Renal pelvis (tissue), 12 donors: ENCODE data around the gene SLC26A2. TPM values are rescaled to one million over a fixed set of nuclear protein-coding genes. Genes with fewer than 3 reads are reported as not detected.
A peak's percentile ranks its signal among the peaks of the same experiment; 100 is the strongest.

Experiments
- DNase-seq: peaks from one replicate; pipeline ENCODE4 v3.0.0-alpha.2; 2013
- long read RNA-seq, 16 experiments: transcript quantifications; one replicate each; lab custom pipeline, GENCODE V29; 2026
- polyA plus RNA-seq, 3 donors: library from polyadenylated mRNA; unstranded; fragments of 120-200 nt; gene quantifications; one replicate each; pipeline ENCODE4 v1.2.1, GENCODE V29; 2013; ENCODE audit not compliant: insufficient read length in 3 of 3

Gene SLC26A2
- polyA plus RNA-seq = 10 to 100 TPM; 16.8 to 20.3 (median 17.2) TPM
- long read RNA-seq, donor 1, full-length matches to known transcripts = 1 of 1 reads
- long read RNA-seq, donor 1, partial matches to known transcripts = 0 of 1 reads
- long read RNA-seq, donor 1, other reads (novel, unspliced or antisense) = 0 of 1 reads
- long read RNA-seq, donor 2 = 0 reads
- long read RNA-seq, donor 3, full-length matches to known transcripts = 2 of 2 reads
- long read RNA-seq, donor 3, partial matches to known transcripts = 0 of 2 reads
- long read RNA-seq, donor 3, other reads (novel, unspliced or antisense) = 0 of 2 reads
- long read RNA-seq, donor 4 = 0 reads
- long read RNA-seq, donor 5, full-length matches to known transcripts = 2 of 2 reads
- long read RNA-seq, donor 5, partial matches to known transcripts = 0 of 2 reads
- long read RNA-seq, donor 5, other reads (novel, unspliced or antisense) = 0 of 2 reads
- long read RNA-seq, donor 6, full-length matches to known transcripts = 5 of 5 reads
- long read RNA-seq, donor 6, partial matches to known transcripts = 0 of 5 reads
- long read RNA-seq, donor 6, other reads (novel, unspliced or antisense) = 0 of 5 reads
- long read RNA-seq, donor 7, full-length matches to known transcripts = 1 of 1 reads
- long read RNA-seq, donor 7, partial matches to known transcripts = 0 of 1 reads
- long read RNA-seq, donor 7, other reads (novel, unspliced or antisense) = 0 of 1 reads
- long read RNA-seq, donor 8, full-length matches to known transcripts = 1 of 1 reads
- long read RNA-seq, donor 8, partial matches to known transcripts = 0 of 1 reads
- long read RNA-seq, donor 8, other reads (novel, unspliced or antisense) = 0 of 1 reads
- long read RNA-seq, donor 9, full-length matches to known transcripts = 4 of 4 reads
- long read RNA-seq, donor 9, partial matches to known transcripts = 0 of 4 reads
- long read RNA-seq, donor 9, other reads (novel, unspliced or antisense) = 0 of 4 reads
- long read RNA-seq, donor 10, full-length matches to known transcripts = 2 of 2 reads
- long read RNA-seq, donor 10, partial matches to known transcripts = 0 of 2 reads
- long read RNA-seq, donor 10, other reads (novel, unspliced or antisense) = 0 of 2 reads
- long read RNA-seq, donor 11, full-length matches to known transcripts = 1 of 1 reads
- long read RNA-seq, donor 11, partial matches to known transcripts = 0 of 1 reads
- long read RNA-seq, donor 11, other reads (novel, unspliced or antisense) = 0 of 1 reads
- long read RNA-seq, donor 12, full-length matches to known transcripts = 3 of 3 reads
- long read RNA-seq, donor 12, partial matches to known transcripts = 0 of 3 reads
- long read RNA-seq, donor 12, other reads (novel, unspliced or antisense) = 0 of 3 reads
- long read RNA-seq, donor 13, full-length matches to known transcripts = 2 of 2 reads
- long read RNA-seq, donor 13, partial matches to known transcripts = 0 of 2 reads
- long read RNA-seq, donor 13, other reads (novel, unspliced or antisense) = 0 of 2 reads
- long read RNA-seq, donor 14, full-length matches to known transcripts = 8 of 8 reads
- long read RNA-seq, donor 14, partial matches to known transcripts = 0 of 8 reads
- long read RNA-seq, donor 14, other reads (novel, unspliced or antisense) = 0 of 8 reads
- long read RNA-seq, donor 15, full-length matches to known transcripts = 6 of 6 reads
- long read RNA-seq, donor 15, partial matches to known transcripts = 0 of 6 reads
- long read RNA-seq, donor 15, other reads (novel, unspliced or antisense) = 0 of 6 reads
- long read RNA-seq, donor 16, full-length matches to known transcripts = 2 of 2 reads
- long read RNA-seq, donor 16, partial matches to known transcripts = 0 of 2 reads
- long read RNA-seq, donor 16, other reads (novel, unspliced or antisense) = 0 of 2 reads

DNA sequence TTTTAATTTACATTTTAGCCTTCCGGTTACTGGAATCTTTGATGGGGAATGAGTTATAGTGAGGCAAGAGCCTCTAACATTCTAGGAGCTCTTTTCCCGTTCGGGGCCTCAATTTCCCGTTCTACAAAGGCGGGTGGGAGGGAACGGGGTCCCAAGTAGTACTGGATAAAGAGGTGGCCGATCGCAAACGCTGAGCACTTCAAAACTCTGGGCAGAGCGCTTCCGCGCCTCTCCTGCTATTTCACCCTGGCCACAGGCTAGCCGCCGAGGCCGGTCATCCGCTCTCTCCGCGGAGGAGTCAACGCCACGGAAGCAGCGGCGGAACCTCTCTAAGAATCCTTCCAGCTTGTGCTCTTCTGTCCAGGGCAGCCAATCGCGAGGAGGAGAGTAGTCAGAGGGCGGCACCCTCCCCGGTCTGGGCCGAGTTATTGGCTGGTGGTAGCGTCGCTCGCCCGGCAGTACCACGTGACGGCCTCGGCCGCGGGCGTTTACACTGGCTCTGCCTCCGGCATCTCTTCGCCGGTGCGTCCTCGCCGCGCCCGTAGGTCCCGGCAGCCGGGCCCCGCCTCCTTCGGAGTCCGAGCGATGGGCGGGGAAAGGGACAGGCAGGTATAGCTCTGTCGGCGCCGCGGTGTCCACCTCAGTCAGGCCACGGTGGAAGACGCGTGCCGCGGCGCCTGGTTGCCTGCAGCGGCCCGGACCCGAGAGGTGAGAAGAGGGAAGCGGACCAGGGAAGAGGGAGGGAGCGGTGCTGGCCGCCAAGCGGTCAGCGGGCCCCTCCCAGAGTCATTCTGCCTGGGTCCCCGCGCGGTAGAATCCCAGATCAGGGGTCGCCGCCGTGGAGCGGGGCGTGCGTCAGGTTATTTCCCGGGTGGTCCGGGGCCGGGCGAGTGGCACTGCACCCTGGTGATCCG, at the start of gene SLC26A2:
Gene SLC26A2 (plus strand): TSS at position 487 of the 914 bp plus-strand sequence. CDS start 16,895 bp downstream, outside the sequence.
- peak; percentile 96 for DNase-seq

DNA sequence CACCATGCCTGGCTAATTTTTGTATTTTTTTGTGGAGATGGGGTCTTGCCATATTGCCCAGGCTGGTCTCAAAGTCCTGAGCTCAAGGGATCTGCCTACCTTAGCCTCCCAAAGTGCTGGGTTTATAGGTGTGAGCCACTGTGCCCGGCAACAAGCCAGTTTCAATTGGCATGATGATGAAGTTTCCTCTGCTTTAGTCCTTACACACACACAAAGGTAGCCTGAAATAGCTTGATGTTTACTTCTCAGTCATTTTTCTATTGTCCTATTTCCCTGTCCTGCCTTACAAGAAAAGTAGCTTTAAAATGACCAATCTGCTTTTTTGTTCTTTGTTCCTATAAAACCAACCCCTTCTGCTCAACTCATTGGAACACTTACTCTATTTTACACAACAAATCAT, 49.5 kb upstream of the SLC26A2 start:
- no peak for DNase-seq

DNA sequence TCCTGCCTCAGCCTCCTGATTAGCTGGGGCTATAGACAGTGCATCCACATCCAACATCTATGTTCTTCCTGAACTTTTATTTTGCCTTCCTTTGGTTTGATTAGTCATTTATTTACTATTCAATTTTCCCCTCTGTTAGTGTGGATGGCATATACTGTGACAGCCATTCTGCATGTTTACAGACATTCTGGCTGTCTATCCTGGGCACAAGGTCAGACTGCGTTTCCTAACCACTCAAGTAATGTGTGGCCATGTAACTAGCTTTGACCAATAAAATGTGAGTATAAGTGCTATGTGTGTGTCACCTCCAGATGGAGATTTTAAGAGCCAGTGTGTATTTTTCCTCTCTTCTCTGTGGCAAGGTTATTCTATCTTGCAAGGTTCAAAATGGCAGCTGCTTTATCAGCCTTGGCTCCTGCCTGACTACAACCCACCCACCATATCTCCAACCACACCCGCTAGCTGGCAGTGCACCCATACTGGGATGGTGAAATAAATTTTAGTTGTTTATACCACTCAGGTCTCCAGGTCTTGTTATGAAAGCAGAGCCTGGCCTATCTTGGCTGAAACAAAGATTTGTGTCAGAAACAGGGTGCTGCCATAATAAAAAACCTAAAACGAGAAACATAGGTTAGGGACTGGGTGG, 48.2 kb upstream of the SLC26A2 start:
- DNase-seq = no peak

DNA sequence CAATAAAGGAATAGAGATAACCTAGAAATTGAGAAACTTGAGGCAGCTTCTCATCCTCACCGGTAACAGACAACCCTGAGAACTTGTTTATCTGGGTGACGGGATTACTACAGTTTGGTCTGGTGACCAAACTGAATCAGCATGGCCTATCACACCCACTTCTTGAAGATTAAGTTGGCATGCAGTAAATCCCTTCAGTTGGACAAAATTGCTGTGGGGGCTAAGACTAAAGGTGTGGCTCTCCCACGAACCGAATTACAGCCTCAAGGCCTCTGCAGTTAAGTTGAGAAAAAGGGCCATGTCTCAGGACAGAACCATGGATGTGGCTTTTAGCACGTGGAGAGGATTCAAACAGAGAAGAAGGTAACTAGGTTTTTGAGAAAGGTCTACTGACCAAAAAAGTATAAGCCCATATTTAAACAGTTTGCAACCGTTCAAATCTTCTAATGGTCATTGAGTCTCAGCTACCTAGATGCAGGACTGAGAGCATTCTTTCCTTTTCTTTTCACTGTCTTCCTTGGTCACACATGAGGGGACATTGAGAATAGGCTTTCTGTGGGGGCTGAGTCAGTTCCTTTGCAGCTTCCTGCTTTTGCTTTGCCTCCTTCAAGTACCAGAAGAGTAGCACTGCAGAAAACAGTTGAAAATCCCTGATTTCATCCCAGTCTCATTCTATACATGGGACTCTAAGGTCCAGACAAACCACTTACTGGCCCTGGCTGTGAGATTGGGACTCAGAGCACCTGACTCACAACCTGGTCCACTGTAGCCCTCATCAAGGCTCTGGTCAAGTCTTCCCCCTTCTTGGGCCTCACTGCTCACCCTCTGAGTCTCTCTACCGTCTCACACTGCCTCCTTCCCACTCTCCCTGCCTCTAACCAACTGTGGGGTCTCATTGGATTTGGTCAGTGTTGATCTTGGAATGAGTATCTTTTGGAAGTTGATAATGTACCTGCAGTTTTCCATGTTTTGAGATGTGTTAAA, 46.8 kb upstream of the SLC26A2 start:
- no peak for DNase-seq

DNA sequence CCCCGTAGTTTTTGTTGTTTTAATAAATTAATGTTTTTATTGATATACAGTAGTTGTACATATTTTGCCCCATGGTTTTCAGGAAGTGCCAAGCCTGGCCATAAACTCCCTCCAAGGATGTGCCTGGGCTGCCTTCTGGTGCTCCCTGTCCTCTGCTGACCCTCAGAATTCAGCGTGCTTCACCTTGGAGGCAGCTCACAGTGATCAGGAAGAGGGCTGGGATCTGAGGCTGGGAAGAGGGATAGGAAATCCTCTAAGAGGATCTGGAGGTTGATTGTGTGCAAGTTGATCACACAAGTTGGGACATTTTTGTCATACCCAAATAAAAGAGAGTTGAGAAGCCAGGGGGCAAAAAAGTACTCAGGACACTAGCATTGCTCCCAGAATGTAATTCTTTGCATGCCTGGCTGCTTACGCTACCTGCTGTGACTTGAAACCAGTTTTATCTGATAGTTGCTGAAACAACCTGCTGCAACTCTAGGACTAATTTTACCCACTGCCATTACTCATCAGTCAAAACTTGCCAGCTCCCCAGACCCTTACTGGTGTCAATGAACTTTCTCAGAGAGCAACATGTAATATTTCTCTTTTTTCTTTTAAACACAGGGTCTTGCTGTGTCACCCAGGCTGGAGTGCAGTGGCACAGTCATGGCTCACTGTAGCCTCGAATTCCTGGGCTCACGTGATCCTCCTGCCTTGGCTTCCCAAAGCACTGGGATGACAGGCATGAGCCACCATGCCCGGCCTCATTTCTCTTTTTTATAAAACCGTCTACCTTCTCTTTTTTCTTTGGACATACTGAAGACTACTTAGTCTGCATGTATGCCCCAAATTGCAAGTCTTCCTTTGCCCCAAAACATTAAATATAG, 44.9 kb upstream of the SLC26A2 start:
- DNase-seq = no peak

DNA sequence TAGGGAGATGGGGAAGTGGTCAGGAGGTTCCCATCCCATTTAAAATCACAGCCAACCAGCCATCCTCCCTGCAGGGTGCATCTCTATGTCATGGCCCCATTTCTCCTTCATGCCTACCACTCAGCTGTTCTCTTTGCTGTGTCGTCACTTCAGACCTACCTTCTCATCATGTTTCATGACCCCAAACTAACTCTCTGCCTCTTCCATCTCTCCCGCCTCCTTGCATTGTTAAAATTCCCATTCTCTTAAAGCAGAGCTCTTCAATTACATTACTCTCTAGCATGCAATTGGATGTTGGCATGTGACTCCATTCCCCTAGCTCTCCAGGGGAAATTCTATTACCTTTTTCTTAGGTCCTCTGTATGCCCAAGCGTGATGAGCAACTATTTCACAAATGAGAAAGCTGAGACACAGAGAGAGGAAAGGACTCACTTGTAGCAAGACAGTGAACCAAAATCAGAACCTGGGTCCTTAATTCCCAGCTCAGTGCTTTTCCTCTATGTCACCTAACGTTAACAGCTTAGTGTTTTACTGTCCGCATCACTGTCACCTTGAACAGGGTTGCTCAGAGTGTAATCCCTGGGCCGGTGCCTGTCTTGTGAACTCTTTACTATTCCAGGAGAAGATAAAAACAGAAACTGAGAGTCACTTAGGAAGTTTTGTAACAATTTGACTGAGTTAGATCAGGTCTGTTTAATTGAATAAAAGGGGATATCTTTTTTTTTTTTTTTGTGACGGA, 44.1 kb upstream of the SLC26A2 start:
- DNase-seq = no peak

DNA sequence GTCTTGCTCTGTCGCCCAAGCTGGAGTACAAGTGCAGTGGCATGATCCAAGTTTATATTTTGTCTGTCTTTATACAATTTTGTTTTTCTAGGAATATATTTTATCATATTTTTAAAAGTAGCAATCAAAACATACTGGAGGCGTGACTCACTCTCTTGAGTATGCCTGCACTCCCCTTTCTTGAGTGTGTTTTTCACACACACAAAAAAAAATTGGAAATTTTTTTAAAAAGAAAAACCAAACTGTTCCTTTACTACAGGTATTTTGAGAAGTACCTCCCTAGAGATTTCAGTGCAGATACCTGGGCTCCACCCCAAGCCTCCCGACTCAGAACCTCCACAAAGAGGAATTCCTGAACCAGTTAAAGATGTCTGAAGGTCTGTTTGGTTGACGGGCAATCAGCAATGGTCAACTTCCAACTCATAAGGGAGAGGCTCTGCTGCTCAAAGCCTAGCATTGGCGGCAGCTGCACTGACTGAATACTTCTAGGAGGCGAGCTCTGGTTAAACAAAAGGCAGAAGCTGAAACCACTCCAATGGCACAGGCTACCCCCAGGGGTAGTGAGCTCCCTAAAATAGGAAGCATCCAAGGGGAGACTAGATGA, 43.4 kb upstream of the SLC26A2 start:
- no peak for DNase-seq

DNA sequence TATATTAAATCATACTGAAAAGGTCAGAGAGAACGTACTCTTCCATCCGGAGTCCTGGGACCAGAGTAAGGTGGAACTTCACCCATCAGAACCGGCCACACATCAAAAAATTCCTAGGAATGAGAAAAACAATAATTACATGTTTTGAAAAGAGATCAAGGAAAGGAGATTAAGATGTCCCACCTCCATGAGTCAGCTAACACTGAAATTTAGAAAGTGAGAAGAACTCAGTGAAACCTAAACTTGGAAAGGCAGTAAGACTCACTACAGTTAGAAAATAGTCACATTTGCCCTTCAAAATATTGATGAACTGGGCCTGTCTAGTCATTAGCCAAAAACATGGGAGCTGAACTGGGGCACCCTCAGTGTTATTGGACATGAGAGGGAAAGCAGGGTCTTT, 39.0 kb upstream of the SLC26A2 start:
- no peak for DNase-seq

DNA sequence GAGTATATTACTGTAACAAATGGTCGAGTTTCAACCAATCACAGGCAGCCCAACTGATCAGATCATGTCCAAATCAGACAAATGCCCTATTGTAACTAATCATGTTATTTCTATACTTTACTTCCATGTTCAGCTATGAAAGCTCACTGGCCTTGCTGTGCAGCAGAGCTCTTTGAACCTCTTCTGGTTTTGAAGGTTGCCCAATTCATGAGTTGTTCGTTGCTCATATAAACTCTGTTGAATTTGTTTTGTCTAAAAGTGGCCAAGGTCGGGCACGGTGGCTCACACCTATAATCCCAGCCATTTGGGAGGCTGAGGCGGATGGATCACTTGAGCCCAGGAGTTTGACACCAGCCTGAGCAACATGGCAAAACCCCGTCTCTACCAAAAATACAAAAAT, 37.6 kb upstream of the SLC26A2 start:
- no peak for DNase-seq

DNA sequence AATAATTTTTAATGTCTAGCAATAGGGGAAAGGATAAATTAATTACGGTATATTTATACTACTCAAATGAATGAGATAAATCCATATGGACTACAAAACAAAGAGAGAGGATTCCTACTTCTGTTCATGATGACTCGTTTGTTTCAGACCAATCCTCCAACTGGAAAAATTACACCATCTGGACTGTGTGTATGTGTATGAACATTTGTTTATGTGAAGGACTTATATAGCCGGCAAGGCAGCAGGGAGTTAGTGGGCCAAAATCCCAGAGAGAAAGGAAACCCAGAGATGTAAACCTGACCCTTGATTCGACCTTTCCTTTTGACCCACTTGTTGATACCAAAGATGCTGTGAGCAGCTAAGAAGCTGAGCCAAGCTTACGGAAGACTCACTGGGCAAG, 36.1 kb upstream of the SLC26A2 start:
- no peak for DNase-seq

DNA sequence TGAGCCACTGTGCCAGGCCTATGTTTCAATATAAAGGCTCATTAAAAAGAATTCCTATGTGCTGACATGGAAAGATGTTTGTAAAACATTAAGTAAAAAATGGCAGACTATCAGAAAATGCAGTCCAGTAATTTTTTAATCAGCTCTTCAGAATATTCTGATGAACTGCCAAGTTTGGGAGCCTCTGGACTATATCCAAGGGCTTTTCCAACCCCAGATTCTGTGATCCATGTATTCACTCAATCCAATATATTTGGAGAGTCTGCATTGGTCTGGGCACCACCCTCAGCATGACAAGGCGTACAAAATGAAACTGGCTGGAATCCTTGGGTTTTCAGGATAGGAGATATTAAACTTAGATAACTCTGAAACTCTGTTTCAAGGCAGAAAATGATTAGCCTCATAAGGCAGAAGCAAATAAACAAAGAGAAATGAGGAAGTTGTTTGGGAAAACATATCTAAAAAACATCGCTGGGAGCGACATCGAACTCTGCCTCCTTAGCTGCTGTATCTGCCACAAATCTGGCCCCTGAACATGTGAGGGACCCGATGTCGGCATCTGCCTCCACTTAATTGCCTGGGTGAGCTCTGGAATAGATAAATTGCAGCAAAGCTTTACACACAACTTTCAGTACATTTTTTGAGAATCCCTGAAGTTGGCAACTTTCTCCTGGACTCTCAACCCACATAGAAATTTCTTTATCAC, 30.4 kb upstream of the SLC26A2 start:
- no peak for DNase-seq

DNA sequence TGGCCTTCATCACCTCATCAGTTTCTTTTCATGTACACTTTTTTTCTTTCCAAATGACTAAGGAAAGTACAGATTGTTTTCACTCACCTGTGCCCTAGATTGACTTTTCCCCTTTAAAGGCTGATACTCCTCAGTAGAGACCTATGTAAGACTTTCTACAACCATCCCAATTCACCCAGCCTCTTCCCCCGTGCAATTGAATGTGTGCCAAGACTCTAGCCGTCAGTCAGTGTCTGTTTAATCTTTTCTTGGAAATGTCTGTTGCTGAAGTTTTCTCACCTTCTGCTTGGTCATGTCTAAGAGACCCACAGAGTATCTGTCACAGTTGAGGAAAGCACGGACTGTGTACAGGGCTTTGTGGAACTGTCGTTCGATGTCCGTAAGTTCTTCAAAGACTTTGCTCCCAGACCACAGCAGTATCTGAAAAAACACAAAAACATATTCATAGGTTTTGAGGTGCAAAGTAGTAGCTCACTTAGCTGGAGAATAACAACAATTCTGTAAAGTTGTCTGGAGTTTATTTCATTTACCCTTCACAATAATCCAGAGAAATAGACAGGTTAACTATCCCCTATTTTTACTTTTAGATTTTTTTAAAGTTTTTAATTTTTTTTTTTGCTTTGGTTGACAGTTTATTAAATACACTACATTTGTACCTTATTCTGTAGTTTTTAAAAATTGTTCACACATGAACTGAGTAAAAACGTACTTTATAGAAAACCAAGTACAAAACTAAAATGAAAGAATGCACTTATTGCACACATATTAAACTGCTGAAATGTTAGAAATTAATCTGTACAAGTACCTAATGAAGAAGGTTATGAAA, 29.6 kb upstream of the SLC26A2 start:
- no peak for DNase-seq

DNA sequence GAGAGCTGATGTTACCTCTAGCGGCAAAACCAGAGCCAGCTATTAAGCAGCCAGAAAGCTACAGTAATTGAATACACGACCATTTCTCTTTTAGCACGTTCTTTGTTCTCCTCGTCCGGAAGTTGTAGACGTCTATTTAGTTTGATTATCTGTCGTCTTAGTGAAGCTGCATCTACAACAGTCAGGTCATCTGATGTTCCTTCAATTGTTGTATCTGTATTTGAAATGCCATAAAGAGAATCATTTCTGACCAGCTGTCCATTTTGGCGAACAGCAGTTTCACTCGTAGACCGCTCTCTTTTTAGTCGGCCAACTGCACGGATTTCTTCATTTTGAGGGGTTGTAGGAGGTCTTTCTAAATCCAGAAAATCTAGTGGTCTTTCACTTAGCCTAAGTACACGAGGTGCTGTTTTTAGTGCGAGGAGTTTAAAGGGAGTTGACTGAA, 28.5 kb upstream of the SLC26A2 start:
- no peak for DNase-seq
